H1 (cell line): Measurements from ENCODE around the gene ZNF785.

Source experiments
- BRCA1 ChIP-seq: IDR thresholded peaks from 2 replicates; pipeline ENCODE4 v1.6.1; 2012; ENCODE audit warnings: low read depth, low read length, improper control_type of control experiment
- CTCF ChIP-seq, 3 experiments: IDR thresholded peaks; 1 replicate in 2 of 3; 2 replicates in 1 of 3; pipeline versions ENCODE4 v1.5.1 to v1.6.1; 2011; ENCODE audit warnings: low read length in 3 of 3, mild to moderate bottlenecking in 3 of 3, inconsistent platforms in 2 of 3, low read depth in 1 of 3, moderate library complexity in 1 of 3; ENCODE audit not compliant: insufficient read depth in 1 of 3; ENCODE audit errors: control extremely low read depth in 1 of 3
- SP2 ChIP-seq: IDR thresholded peaks from 2 replicates; pipeline ENCODE4 v1.6.1; 2012; ENCODE audit warnings: mild to moderate bottlenecking, low read length, inconsistent platforms
- YY1 ChIP-seq: IDR thresholded peaks from 2 replicates; pipeline ENCODE4 v1.6.1; 2011; ENCODE audit warnings: low read depth, mild to moderate bottlenecking, low read length
- TF ChIP-seq, protein P1 (sequence below): IDR thresholded peaks from 2 replicates; pipeline ENCODE4 v1.6.1; 2012; ENCODE audit warnings: inconsistent platforms

DNA sequence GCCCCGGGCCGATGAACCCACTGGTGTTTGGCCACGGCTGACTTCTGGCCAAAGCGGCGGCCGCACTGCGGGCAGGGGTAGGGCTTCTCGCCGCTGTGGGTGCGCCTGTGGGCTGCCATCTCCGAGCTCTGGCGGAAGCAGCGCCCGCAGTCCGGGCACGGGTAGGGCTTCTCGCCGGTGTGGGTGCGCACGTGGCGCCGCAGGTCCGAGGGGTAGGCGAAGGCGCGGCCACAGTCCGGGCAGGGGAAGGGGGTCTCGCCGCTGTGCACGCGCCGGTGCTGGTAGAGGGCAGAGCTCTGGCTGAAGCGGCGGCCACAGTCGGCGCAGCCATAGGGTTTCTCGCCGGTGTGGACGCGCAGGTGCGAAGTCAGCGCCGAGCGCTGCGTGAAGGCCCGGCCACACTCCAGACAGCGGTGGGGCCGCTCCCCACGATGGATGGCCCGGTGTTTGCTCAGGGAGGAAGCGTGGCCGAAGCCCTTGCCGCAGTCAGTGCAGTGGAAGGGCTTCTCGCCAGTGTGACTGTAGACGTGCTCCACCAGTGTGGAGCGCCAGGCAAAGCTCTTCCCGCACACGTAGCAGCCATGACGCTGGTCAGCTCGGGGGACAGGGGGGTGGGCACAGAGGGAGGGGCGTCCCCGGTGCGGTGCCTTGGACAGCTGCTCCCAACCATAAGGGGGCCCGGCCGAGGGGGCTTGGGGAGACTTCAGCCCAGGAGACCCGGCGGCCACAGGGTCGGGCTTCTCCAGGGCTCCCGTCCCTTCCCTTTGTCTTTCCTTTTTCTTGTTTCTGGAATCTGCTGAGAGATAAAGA, 30.0 kb downstream of the ZNF785 start:
- TF ChIP-seq CTCF (IDR thresholded peaks at IDR 0.05; ENCODE audit: control extremely low read depth in 1 of 3, insufficient read depth in 1 of 3, low read depth in 1 of 3, low read length in 3 of 3) (no peak), YY1 (no peak), SP2 (no peak), BRCA1 (no peak)
- TF ChIP-seq, protein P1, sequence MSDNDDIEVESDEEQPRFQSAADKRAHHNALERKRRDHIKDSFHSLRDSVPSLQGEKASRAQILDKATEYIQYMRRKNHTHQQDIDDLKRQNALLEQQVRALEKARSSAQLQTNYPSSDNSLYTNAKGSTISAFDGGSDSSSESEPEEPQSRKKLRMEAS = no peak
